Right renal cortex interstitium (tissue), 3 donors: ENCODE measurements around the gene MET. TPM values are rescaled to one million over a fixed set of nuclear protein-coding genes. Genes with fewer than 3 reads are reported as not detected.
"Not testable (repeated sequence)": the region's sequence is repeated elsewhere in the genome, so short reads cannot be mapped to it uniquely, and the experiment has no call there.

ENCODE experiments used
- DNase-seq, 3 donors: peaks; one replicate each; pipeline ENCODE4 v3.0.0-alpha.2; 2013; ENCODE audit warnings: low read depth in 3 of 3, low spot score in 2 of 3
- polyA plus RNA-seq, 3 donors: library from polyadenylated mRNA; unstranded; fragments of 120-200 nt; gene quantifications; one replicate each; pipeline ENCODE4 v1.2.1, GENCODE V29; 2013; ENCODE audit not compliant: insufficient read length in 3 of 3

Gene MET
- polyA plus RNA-seq, 3 donors, result 47.8 to 48.3 (median 48.2) TPM

GRCh38 chr7:116742641-116743040 lies 70.6 kb downstream of the MET start:
- no peak for DNase-seq

GRCh38 chr7:116743835-116744234 lies 71.8 kb downstream of the MET start:
- not testable (repeated sequence) for DNase-seq

GRCh38 chr7:116746388-116746787 lies 74.4 kb downstream of the MET start:
- not testable (repeated sequence) for DNase-seq

GRCh38 chr7:116751070-116751469 lies 79.1 kb downstream of the MET start:
- DNase-seq, result not testable (repeated sequence)

- DNase-seq, result no peak
These were observed 80.5 kb downstream of the MET start for GRCh38 chr7:116752305-116753074.

GRCh38 chr7:116753130-116753529 lies 81.1 kb downstream of the MET start:
- no peak for DNase-seq

- DNase-seq, result no peak
These were observed 82.2 kb downstream of the MET start for GRCh38 chr7:116754186-116754585.

GRCh38 chr7:116757283-116757682 lies 85.3 kb downstream of the MET start:
- no peak for DNase-seq

GRCh38 chr7:116759642-116760041 lies 87.6 kb downstream of the MET start:
- not testable (repeated sequence) for DNase-seq

GRCh38 chr7:116762971-116763370 lies 91.0 kb downstream of the MET start:
- DNase-seq, result no peak

- DNase-seq, result no peak
These were observed 91.7 kb downstream of the MET start for GRCh38 chr7:116763647-116764046.

GRCh38 chr7:116766881-116767280 lies 94.9 kb downstream of the MET start:
- no peak for DNase-seq

GRCh38 chr7:116769546-116769945 lies 97.5 kb downstream of the MET start:
- DNase-seq, result no peak

GRCh38 chr7:116770941-116771340 lies 98.9 kb downstream of the MET start:
- DNase-seq, result no peak

- no peak for DNase-seq
These were observed 99.6 kb downstream of the MET start for GRCh38 chr7:116771640-116772039.

- no peak for DNase-seq
These were observed 100.4 kb downstream of the MET start for GRCh38 chr7:116772423-116772863.

- no peak for DNase-seq
These were observed 101.1 kb downstream of the MET start for GRCh38 chr7:116772926-116773749.

- DNase-seq, result no peak
These were observed 104.0 kb downstream of the MET start for GRCh38 chr7:116776046-116776445.

- no peak for DNase-seq
These were observed 104.8 kb downstream of the MET start for GRCh38 chr7:116776610-116777289.

- DNase-seq, result no peak
These were observed 105.8 kb downstream of the MET start for GRCh38 chr7:116777651-116778281.

- DNase-seq, result no peak
These were observed 107.2 kb downstream of the MET start for GRCh38 chr7:116779216-116779615.
